Left kidney (tissue), 2 donors: ENCODE data around the gene ECE2. TPM values are rescaled to one million over a fixed set of nuclear protein-coding genes. Genes with fewer than 3 reads are reported as not detected.
A peak's percentile ranks its signal among the peaks of the same experiment; 100 is the strongest.

Experiments
- DNase-seq: peaks from one replicate; pipeline ENCODE4 v3.0.0-alpha.2; 2013
- polyA plus RNA-seq: library from polyadenylated mRNA; unstranded; fragments of 120-200 nt; gene quantifications from one replicate; pipeline ENCODE4 v1.2.1, GENCODE V29; 2013; ENCODE audit not compliant: insufficient read length

Gene ECE2
- polyA plus RNA-seq, 1 donor, result not detected

GRCh38 chr3:184240384-184241140, 35.3 kb upstream of the ECE2 start:
- no peak for DNase-seq

- DNase-seq, result no peak
These were observed 34.7 kb upstream of the ECE2 start for GRCh38 chr3:184241141-184241446.

- DNase-seq, result no peak
These were observed 34.1 kb upstream of the ECE2 start for GRCh38 chr3:184241447-184242296.

- no peak for DNase-seq
These were observed 33.5 kb upstream of the ECE2 start for GRCh38 chr3:184242297-184242685.

- peak; percentile 88 for DNase-seq
These were observed 27.1 kb upstream of the ECE2 start, which contains the start of gene ALG3 for GRCh38 chr3:184248454-184249411. TSS of gene ALG3 (minus strand) at chr3:184248962. CDS start at chr3:184248940, 22 bp downstream.

GRCh38 chr3:184249412-184250166, 26.2 kb upstream of the ECE2 start, which contains the start of gene EEF1AKMT4:
TSS of gene EEF1AKMT4 (plus strand) at chr3:184249672. CDS start at chr3:184249695, 23 bp downstream.
- DNase-seq, result peak; percentile 92

GRCh38 chr3:184250167-184250828, 25.5 kb upstream of the ECE2 start:
- peak; percentile 83 for DNase-seq

GRCh38 chr3:184255291-184256039, 20.4 kb upstream of the ECE2 start:
- no peak for DNase-seq

GRCh38 chr3:184257083-184257915, 18.5 kb upstream of the ECE2 start:
- DNase-seq, result no peak

GRCh38 chr3:184258926-184259325, 16.9 kb upstream of the ECE2 start:
- no peak for DNase-seq

- no peak for DNase-seq
These were observed 16.4 kb upstream of the ECE2 start for GRCh38 chr3:184259396-184259877.

GRCh38 chr3:184259878-184260723, 15.7 kb upstream of the ECE2 start:
- peak; percentile 34 for DNase-seq

- no peak for DNase-seq
These were observed 15.0 kb upstream of the ECE2 start for GRCh38 chr3:184260724-184261269.

GRCh38 chr3:184261270-184261853, 14.5 kb upstream of the ECE2 start, which contains the start of gene CAMK2N2:
TSS of gene CAMK2N2 (minus strand) at chr3:184261553. CDS start at chr3:184261285, 268 bp downstream.
- no peak for DNase-seq

GRCh38 chr3:184261854-184262763, 13.7 kb upstream of the ECE2 start:
- DNase-seq, result no peak

GRCh38 chr3:184262764-184263179, 13.1 kb upstream of the ECE2 start:
- DNase-seq, result no peak
